ENCODE data around the gene CEACAM16. TPM values are rescaled to one million over a fixed set of nuclear protein-coding genes. Genes with fewer than 3 reads are reported as not detected.

CEACAM16 gene
- total and polyA plus RNA-seq, 9 of the 15 experiments (the other 6 are each of a cell fraction or from before 2014, with no cell fraction given): not detected

GRCh38 chr19:44752816-44753625 is 54.1 kb downstream of the CEACAM16 start (continued):
- TF ChIP-seq ZNF197 (CRISPR knock-in tag; IDR thresholded peaks at IDR 0.05; ENCODE audit: low read depth): peak; percentile 82; the same call in 1 of the 2 replicates
- TF ChIP-seq CTBP1 (IDR thresholded peaks at IDR 0.05; ENCODE audit: borderline replicate concordance): peak; percentile 46; the same call in 1 of the 2 replicates
- no peak for TF ChIP-seq ZNF217 (CRISPR knock-in tag; IDR thresholded peaks at IDR 0.05)
- 0 out of 2 replicates have a peak, but pooled peaks have one; percentile 13 for TF ChIP-seq POLR2A (conservative IDR thresholded peaks at IDR 0.05)
- TF ChIP-seq CBFB (CRISPR knock-in tag; IDR thresholded peaks at IDR 0.05): peak; percentile 100
- TF ChIP-seq NFE2L1 (tag; IDR thresholded peaks at IDR 0.05; ENCODE audit: borderline replicate concordance, low read depth): no peak
- peak; percentile 79 for TF ChIP-seq GABPB1 (CRISPR knock-in tag; IDR thresholded peaks at IDR 0.05)
- TF ChIP-seq BCOR (IDR thresholded peaks at IDR 0.05): peak; percentile 95
- peak in 1 of 2 experiments; percentile 72; a peak in 1 of 4 replicates for TF ChIP-seq NONO (IDR thresholded peaks at IDR 0.05; ENCODE audit: low read depth in 2 of 2, low read length in 1 of 2)
- TF ChIP-seq L3MBTL2 (IDR thresholded peaks at IDR 0.05): peak; percentile 31; the same call in 1 of the 2 replicates
- peak; percentile 73 for TF ChIP-seq ZBTB7A (IDR thresholded peaks at IDR 0.05; ENCODE audit: borderline replicate concordance, control insufficient read depth, low read depth, low read length)
- no peak for TF ChIP-seq POLR3G (IDR thresholded peaks at IDR 0.05; ENCODE audit: extremely low read depth, insufficient read length, insufficient replicate concordance)
- TF ChIP-seq ETS1 (conservative IDR thresholded peaks at IDR 0.05; ENCODE audit: control insufficient read depth, low read depth, low read length): peak; percentile 88; the same call in 1 of the 2 replicates
- TF ChIP-seq, protein P1, sequence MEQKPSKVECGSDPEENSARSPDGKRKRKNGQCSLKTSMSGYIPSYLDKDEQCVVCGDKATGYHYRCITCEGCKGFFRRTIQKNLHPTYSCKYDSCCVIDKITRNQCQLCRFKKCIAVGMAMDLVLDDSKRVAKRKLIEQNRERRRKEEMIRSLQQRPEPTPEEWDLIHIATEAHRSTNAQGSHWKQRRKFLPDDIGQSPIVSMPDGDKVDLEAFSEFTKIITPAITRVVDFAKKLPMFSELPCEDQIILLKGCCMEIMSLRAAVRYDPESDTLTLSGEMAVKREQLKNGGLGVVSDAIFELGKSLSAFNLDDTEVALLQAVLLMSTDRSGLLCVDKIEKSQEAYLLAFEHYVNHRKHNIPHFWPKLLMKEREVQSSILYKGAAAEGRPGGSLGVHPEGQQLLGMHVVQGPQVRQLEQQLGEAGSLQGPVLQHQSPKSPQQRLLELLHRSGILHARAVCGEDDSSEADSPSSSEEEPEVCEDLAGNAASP (IDR thresholded peaks at IDR 0.05): no peak
- TF ChIP-seq HDAC6 (IDR thresholded peaks at IDR 0.05; ENCODE audit: low read depth, low read length): no peak
- TF ChIP-seq CBX8 (IDR thresholded peaks at IDR 0.05; ENCODE audit: borderline replicate concordance, extremely low read depth, low read depth, low read length, poor library complexity, severe bottlenecking): no peak
- no peak for TF ChIP-seq EWSR1 (IDR thresholded peaks at IDR 0.05; ENCODE audit: borderline replicate concordance, low read depth, partially characterized antibody)
- no peak for TF ChIP-seq SAFB (IDR thresholded peaks at IDR 0.05; ENCODE audit: borderline replicate concordance, low read depth, low read length)
- TF ChIP-seq E2F8 (IDR thresholded peaks at IDR 0.05; ENCODE audit: low read depth, partially characterized antibody): peak; percentile 73
- peak; percentile 71 for TF ChIP-seq POLR2G (IDR thresholded peaks at IDR 0.05; ENCODE audit: low read depth, low read length)
- TF ChIP-seq CHD1 (IDR thresholded peaks at IDR 0.05; ENCODE audit: low read length): no peak
- TF ChIP-seq HDAC1 (IDR thresholded peaks at IDR 0.05): peak; percentile 58 to 99; a peak in 3 of 4 replicates
- peak; percentile 78; the same call in 1 of the 2 replicates for TF ChIP-seq TRIM28 (IDR thresholded peaks at IDR 0.05)
